ENCODE results near the gene TCF4. TPM values are rescaled to one million over a fixed set of nuclear protein-coding genes. Genes with fewer than 3 reads are reported as not detected.

TCF4 gene
- total and polyA plus RNA-seq, 8 donors: 99.1 to 165 (median 138) TPM

- Histone ChIP-seq H3K36me3 (no peaks in the 10 kb centered on the region), H3K27ac (peak overlapping the region; percentile 2 to 67), H3K27me3 (no peaks in the 10 kb centered on the region), H3K4me1 (peaks cover 0 to 30% of the 10 kb centered on the region in 2 donors), H3K9me3 (no peaks in the 10 kb centered on the region), H3K4me3 (no peak overlapping the region)
- intact Hi-C loops (cut with DNase I): loop anchor here in 1 of 2 donors (5.0 kb wide), 1 partner anchor 177 kb away; no protein-coding TSS in a partner anchor
- DNase-seq: no peak
- no peak for TF ChIP-seq CTCF (IDR thresholded peaks at IDR 0.05)
- no peak for ATAC-seq
Observed at GRCh38 chr18:55404832-55405465, 183.0 kb downstream of the TCF4 start.

DNA sequence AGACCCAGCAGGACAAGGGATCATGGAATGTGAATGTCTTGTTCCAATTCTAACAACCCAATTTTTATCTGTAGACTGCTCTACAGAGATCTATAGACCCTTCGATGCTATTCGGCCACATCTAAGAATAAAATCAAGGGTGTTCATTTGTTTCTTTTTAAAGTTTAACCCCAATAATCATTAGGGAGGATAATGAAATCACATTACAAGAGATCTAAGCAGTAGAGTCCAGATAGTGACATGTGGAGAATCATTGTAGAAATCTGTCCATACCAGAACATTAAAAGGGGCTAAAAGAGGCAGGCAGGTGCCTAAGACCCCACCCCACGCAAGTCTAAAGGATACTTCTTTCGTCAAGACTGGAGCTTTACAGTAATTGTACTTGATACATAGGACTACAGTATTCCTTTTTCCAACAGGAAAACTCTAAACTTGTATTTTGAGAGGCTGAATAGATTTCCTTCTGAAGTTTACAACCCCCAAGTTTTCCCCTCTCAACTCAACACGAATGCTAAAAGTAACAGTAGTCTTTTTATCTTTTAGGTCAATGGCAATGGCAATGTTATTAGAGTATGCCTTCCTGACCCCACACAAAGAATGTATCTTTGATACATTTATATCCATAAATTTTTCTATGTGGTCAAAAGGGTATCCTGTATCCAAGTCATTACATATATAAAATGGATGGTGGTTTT, 183.7 kb downstream of the TCF4 start:
- no peaks in the 10 kb centered on the region for H3K27me3 ChIP-seq
- ATAC-seq: no peak
- no peaks in the 10 kb centered on the region for H3K9me3 ChIP-seq
- peaks cover 0 to 30% of the 10 kb centered on the region in 2 donors for H3K4me1 ChIP-seq
- H3K27ac ChIP-seq: peak overlapping the region; percentile 58 to 82
- intact Hi-C loops (cut with DNase I): loop anchor here in 1 of 2 donors (5.0 kb wide), 1 partner anchor 178 kb away; no protein-coding TSS in a partner anchor
- no peak for TF ChIP-seq CTCF (IDR thresholded peaks at IDR 0.05)
- DNase-seq: no peak
- no peaks in the 10 kb centered on the region for H3K36me3 ChIP-seq
- no peak overlapping the region for H3K4me3 ChIP-seq

DNA sequence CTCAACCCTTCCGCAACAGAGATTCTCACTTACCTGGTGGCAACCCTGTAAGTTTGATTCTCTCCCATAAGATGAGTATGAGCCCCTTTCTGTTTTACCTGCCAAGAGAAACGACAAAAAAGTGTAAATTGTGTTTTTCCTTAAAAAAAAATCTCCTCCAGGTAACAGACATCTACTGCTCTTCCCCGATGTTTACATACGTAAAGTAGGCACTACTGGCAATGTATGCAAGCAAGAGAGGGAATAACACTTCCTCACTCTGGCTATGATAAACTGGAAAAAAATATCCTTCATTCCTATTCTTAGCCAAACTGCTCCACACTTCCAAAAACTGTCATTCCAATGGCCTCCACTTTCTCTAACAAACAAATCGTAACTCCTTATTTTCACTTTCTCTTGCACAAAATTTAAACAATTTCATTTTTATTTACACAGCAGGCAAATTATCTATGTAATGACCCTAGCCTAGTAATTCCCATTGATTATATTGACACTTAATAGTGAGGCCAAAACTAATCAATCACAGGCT, 184.5 kb downstream of the TCF4 start:
- H3K4me3 ChIP-seq: no peak overlapping the region
- TF ChIP-seq CTCF (IDR thresholded peaks at IDR 0.05): no peak
- intact Hi-C loops (cut with DNase I): loop anchor here in 1 of 2 donors (5.0 kb wide), 1 partner anchor 179 kb away; no protein-coding TSS in a partner anchor
- ATAC-seq: no peak
- no peaks in the 10 kb centered on the region for H3K36me3 ChIP-seq
- H3K4me1 ChIP-seq: peaks cover 0 to 30% of the 10 kb centered on the region in 2 donors
- H3K27me3 ChIP-seq: no peaks in the 10 kb centered on the region
- DNase-seq: no peak
- peak overlapping the region; percentile 58 to 82 for H3K27ac ChIP-seq
- H3K9me3 ChIP-seq: no peaks in the 10 kb centered on the region

DNA sequence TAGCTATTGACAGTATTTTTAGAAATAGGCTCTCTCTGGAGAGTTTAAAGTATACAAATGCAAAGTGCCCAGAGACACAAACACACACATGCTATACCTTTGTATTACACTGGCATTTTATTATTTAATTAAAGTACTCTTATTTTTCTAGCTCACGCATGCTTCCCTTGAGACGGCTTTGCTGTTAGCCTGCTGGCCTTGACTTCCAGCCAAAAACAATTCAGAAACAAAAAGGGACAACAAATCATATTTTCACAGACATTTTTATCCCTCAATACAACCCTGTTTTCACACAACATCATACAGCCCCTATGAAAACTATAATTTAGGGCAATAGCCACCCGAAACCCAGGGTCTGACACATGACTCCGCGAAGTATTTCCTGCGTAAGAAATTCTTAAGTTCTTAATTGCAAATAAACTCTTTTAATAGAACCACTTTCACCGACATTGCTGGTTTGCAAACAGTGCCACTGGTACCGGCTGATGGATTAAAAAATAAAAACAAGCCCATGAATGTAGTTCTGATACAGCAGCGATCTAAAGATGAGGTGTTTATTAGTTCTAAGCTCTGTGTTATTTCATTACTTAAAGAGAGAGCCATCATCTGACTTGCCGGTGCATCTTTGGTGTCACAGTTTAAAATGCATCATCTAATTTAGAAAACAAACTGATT, 185.1 kb downstream of the TCF4 start:
- Histone ChIP-seq H3K4me1 (peaks cover 1 to 30% of the 10 kb centered on the region in 2 donors), H3K27ac (peak overlapping the region; percentile 58 to 82), H3K9me3 (no peaks in the 10 kb centered on the region), H3K36me3 (no peaks in the 10 kb centered on the region), H3K4me3 (no peak overlapping the region), H3K27me3 (no peaks in the 10 kb centered on the region)
- intact Hi-C loops (cut with DNase I): loop anchor here in 1 of 2 donors (5.0 kb wide), 1 partner anchor 179 kb away; no protein-coding TSS in a partner anchor
- no peak for ATAC-seq
- DNase-seq: no peak
- no peak for TF ChIP-seq CTCF (IDR thresholded peaks at IDR 0.05)

Measured in left lung (tissue), 10 donors.